ENCODE measurements around the gene TNNC1.

DNA sequence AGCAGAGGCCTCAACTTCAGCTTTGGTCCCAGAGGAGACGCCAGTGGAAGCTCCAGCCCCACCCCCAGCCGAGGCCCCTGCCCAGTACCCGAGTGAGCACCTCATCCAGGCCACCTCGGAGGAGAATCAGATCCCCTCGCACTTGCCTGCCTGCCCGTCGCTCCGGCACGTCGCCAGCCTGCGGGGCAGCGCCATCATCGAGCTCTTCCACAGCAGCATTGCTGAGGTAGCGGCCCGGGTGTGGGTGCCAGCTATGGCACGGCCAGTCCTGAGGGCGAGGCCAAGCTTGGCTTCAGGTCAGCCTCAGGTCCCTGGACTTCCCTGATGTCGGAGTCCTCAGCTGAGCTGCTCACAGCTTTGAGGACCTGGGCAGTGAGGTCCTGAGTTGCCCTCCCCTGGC, 35.6 kb upstream of the TNNC1 start:
- TF ChIP-seq, protein P1, sequence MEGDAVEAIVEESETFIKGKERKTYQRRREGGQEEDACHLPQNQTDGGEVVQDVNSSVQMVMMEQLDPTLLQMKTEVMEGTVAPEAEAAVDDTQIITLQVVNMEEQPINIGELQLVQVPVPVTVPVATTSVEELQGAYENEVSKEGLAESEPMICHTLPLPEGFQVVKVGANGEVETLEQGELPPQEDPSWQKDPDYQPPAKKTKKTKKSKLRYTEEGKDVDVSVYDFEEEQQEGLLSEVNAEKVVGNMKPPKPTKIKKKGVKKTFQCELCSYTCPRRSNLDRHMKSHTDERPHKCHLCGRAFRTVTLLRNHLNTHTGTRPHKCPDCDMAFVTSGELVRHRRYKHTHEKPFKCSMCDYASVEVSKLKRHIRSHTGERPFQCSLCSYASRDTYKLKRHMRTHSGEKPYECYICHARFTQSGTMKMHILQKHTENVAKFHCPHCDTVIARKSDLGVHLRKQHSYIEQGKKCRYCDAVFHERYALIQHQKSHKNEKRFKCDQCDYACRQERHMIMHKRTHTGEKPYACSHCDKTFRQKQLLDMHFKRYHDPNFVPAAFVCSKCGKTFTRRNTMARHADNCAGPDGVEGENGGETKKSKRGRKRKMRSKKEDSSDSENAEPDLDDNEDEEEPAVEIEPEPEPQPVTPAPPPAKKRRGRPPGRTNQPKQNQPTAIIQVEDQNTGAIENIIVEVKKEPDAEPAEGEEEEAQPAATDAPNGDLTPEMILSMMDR (IDR thresholded peaks at IDR 0.05 in 4 of 5, conservative IDR thresholded peaks at IDR 0.05 in 1 of 5): no peak
- TF ChIP-seq POLR2A (IDR thresholded peaks at IDR 0.05): no peak
